GM12892 (cell line): ENCODE results near the gene PNO1.

Experiments used
- POLR2A ChIP-seq: IDR thresholded peaks from 2 replicates; pipeline ENCODE4 v1.6.1; 2011; ENCODE audit warnings: low read depth, low read length, control low read depth
- TAF1 ChIP-seq: IDR thresholded peaks from 2 replicates; pipeline ENCODE4 v1.6.1; 2011; ENCODE audit warnings: low read depth, mild to moderate bottlenecking, control low read depth, low read length, borderline replicate concordance

DNA sequence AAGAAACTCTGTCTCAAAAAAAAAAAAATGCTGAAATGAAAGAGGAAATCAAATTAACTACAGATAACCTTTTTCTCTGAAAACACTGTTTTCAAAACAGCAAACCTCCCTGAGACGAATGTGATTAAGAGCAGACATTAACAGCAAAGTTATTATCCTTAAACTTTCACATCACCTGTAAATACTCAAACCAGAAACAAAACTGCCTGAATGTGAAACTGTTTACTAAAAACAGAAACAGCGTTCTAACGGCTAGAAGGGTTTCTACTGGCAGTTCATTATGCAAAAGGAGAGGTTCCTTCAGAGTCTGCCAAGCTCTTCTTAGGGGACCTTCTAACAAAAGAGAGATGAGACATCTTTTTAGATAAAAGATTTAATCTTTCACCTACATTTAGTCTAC lies 45.9 kb downstream of the PNO1 start:
- TF ChIP-seq TAF1 = no peak
- TF ChIP-seq POLR2A = no peak
